NCI-H1436 (cell line): ENCODE results near the gene KLHL14.

Experiments used
- DNase-seq: peaks from one replicate; lab custom pipeline; 2025; lab: John Stamatoyannopoulos, UW

Gene KLHL14

DNA sequence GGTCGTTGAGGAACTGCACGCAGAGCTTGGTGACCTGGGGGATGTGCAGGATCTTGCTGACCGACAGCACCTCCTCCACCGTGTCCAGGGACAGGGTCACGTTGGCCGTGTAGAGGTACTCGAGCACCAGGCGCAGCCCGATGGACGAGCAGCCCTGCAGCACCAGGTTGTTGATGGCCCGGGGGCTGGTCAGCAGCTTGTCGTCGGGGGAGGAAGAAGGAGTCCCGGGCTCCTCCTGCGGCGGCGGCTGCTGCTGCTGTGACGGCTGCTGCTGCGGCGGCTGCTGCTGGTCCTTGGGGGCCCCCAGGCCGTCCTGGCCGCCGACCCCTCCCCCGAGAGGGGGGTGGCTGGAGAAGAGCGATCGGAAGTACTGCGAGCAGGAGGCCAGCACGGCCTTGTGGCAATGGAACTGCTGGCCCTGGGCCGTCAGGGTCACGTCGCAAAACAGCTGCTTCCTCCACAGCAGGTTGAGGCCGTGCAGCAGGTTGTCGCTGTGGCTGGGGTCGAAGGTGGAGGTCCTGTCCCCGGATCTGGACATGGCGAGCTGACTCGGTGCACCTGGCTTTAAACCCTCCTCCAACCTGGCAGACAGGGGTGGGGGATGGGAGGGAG is 2.7 kb downstream of the KLHL14 start:
- DNase-seq: no peak

DNA sequence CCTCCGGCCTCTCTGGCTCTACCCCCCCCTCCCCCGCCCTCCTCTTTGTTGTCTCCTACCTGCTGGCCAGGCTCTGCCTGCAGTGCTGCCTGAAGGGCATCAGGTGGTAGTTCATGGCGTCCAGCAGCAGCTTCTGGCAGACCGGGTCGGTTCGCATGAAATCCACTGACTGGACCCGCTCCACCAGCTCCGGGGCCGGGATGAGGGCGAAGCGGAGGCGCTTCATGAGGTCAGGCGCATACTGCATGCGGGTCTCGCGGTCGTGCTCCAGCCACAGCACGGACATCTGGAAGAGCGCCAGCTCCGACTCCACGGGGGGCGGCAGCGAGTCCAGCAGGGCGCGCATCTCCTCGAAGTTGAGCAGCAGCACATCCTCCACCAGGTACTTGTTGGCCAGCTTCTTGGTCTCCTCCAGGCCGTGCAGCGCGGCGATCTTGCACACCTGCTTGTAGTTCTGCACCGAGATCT is 3.2 kb downstream of the KLHL14 start:
- DNase-seq: no peak

DNA sequence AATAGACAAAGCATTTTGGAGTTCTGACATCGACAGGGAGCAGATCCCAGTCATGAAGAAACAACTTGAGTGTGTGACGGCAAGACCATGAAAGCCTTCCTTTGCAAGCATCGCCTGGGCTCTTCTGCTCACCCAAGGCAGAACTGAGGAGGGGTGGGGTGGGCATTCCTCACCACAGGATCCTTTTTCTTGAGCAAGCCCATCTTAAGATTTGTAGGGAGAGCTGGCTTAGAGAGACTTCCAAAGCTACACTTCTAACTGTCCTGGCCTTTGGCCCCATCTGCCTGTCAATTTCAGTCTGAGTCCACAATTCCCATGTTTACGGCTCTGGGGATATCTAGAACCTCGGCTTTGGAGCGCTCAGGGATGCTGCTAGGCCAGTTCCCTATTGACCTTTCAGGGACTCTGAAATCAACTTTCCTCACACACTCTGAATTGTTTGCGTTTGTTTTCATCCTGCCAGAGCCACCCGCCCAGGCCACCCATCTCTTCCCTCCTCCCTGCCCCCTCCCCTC is 3.7 kb downstream of the KLHL14 start:
- no peak for DNase-seq

DNA sequence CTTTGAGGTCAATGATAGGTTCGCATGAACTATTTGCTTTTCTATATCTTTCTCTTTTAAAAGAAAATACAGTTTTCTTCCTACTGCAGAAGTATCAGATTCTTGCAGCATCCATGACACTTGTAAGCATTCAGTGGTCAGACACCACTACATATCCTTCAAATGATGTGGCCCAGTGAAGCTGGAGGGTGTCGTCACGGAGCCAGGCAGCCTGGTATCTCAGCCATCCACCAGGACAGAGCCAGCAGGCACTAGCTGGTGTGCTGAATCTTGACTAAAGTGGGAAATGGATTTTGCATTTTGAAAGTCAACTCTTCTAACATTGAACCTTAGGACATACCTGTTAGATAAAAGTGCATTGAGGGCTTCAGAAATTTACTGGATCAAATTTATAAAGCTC is 5.4 kb downstream of the KLHL14 start:
- DNase-seq: no peak

DNA sequence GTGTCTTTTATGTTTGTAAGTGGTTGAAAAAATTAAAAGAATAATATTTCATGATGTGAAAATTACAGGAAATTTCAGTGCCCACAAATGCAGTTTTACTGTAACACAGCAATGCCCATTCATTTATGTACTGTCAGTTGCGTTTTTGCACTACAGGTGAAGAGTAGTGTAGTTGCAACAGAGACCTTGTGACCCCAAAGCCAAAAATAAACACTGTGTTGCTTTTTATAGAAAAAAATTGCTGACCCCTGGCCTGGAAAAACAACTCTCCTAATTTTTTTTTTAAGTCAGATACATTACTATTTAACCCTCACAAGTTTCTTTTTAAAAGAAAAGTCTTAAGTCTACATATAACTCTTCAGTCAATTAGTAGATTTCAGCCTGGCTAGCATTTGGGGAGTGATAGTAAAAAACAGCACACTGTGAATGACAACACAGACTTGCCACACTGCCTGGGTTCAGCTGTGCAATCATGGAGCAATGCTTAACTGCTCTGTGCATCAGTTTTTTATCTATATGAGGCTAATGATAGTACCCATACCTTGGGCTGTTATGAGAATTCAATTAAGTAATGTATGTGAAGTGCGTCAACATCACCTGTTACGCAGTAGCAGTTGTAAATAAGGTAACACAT is 8.1 kb downstream of the KLHL14 start:
- DNase-seq: no peak

DNA sequence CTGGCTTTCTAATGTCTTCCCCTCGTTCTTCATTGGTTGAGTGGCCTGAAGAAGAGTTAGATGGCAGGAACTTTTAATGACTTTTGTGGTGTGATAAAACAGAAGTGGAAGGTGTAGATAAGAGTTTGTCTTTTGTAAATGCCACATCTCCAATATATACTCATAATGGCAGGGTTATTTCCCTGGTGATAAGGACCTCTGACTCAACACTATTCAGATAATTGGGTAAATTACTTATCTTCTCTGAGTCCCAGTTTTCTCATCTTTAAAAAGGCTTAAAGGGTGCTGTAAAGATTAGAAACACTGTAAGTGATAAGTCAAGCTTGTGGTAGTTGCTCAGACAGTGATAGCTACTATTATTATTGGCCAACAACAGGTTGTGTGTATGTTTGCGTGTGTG is 9.5 kb downstream of the KLHL14 start:
- DNase-seq: no peak

DNA sequence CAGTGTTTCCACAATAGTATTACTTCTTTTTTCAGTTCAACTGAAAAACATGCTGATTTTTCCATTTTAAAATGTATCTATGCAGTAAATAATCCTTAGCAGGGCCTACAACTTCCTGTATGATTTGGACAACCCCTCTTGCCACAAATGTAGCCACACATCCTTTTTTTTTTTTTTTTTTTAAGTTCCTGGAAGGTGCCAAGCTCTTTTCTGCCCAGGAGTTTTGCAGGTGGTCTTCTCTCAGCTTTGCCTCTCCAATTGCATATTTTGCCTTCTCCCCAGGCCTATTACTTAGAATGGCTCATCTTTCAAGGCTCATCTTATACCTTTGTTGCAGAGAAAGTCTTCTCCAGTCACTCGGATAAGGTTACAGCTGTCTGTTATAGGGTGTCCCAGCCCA is 11.6 kb downstream of the KLHL14 start:
- DNase-seq: no peak

DNA sequence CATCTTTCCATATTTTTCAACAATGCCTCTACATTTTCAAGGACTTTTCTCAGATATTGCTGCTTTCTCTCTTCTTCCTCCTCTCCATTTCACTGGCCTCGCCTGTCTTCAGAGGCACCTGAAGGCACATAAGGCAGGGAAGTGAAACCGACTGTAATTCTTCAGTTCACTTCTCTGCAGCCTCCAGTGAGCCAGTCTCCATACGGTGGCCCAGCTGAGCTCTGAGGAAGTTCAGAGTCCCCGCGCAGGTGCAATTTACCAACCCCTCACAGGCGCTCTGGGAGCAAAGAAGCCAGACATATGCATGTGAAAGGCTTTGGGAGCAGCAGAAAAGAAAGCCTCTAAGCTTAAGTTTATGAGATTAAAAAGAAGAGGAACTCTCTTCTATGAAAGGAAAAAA is 12.4 kb downstream of the KLHL14 start:
- DNase-seq: no peak

DNA sequence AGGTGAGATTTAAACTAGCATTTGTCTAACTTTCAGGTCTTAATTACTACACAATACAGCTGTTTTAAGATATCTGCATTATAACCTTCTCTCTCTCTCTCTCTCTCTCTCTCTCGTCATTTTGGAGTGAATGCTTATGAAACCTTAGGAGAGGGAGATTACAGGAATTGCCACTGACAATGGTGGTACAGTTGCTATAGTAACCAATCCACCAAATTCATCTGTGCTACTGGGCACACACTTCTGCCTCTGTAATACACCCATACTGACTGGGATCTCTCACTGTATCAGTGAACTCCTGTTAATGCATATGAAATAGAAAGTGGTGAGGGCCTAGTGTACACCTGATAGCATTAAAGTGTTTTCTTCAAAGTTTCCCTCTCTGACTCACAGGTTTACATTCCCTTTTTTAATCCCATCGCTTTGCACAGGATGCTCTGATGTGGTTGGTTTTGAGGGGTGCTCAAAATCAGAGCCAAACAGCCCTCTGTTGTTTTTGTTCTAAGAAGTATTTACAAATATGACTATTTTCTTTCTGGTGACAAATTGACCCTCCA is 13.1 kb downstream of the KLHL14 start:
- no peak for DNase-seq

DNA sequence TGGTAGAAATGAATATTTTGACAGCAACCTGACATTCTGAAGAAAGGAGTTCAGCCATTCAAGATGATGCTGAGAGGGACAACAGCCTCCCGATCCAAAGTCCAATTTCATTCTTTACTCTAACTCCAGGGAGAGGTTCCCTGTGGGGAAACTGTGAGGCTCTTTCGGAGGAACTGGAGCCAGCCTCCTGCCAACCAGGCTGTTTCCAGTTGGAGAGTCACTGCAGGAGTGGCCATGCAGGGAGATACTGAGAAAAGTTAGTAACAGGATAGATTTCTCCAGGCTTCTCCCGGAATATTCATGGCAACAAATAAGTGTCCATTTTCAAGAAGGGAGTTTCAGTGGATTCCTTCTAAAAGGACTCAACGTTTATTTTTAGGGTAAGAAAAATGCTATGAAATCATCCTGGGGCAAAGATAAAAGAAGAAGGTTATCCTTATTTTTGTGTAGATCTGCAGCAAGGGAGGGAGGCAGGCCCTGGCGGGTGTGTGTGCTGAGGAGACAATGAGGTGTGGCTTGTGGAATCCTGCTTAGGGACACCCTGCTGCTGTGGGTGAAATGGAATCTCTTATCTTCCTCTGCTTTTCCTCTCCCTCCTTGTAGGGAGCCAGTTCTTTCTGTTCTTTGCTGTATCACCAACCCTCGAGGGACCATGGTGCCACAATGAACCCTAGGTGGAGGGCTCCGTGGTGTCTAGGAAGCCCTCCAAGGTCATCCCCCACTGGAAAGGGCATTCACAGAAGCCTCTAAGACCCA is 18.1 kb downstream of the KLHL14 start:
- DNase-seq: no peak

DNA sequence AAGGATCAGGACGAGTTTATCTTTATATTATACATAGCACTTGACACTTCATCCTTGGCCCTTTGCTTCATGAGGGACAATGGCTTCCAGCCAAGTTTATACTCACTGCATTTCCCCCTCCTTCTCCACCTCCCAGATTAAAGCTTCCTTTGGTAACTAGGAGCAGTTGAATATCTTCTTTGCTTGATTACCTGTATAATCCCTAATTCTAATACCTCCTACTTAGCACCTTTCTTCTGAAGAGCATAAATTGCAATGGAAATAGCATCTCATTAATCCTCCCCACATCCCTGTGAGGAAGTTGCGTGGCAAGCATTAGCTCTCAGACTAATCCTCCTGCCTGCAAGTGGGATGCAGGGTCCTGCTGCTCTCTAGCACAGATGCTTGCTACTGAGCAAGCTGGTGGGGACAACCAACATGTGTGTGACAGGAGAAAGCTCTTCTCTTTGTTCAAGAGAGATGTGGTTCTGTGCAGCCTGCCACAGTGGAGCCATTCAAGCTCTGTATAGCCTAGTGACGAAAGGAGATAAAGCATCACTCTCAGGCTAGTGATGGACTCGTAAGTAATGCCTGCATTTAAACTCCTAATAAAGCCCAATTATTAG is 19.1 kb downstream of the KLHL14 start:
- no peak for DNase-seq

DNA sequence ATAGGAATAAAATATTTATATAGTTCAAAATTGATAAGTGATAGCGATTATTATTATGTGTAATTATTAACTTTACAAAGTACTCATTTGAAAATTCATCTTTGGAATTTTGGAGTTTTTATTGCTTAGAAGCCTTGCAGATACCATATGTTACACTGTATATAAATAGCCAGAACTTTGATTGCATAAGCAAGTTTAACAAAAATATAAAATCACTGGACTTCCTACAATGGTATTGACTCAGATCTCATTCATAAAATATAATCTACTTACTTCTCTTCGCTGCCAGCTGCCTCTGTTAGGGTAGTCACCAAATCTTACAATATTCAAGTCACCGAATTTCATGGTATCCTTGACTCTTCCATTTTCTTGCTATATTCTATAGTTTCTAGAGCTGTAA is 22.5 kb downstream of the KLHL14 start:
- DNase-seq: no peak

DNA sequence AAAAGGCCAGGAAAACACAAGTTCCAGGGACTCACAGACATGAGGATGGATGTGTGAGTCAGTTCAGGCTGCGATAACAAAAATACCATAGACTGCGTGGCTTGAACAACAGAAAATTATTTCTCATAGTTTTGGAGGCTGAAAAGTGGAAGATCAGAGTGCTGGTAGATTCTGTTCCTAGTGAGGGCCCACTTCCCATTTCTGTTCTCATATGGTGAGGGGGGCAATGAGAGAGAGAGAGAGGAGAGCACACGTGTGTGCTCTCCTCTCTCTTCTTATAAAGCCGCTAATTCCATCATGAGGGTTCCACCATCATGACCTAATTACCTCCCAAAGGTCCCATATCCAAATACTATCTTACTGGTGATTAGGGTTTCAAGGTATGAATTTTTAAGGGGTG is 23.0 kb downstream of the KLHL14 start:
- DNase-seq: no peak

DNA sequence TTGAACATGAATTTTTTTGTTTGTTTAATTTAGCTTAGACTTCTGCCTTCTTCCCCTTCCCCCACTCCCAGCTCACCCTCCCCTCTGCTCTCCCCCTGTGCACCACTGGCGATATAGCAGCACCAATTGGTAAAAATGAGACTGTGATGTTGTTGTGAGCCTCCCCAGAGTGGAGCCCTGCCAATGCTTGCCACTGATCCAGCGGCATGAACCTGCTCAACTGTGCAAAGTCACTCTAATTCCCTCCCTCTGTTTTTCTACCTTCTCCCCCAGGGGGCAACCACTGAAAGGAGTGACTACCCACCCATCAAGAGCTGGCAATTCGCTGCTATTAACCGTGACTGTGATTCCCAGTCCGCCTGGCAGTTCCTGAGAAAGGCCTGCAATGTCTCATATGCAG is 30.2 kb downstream of the KLHL14 start:
- DNase-seq: no peak

DNA sequence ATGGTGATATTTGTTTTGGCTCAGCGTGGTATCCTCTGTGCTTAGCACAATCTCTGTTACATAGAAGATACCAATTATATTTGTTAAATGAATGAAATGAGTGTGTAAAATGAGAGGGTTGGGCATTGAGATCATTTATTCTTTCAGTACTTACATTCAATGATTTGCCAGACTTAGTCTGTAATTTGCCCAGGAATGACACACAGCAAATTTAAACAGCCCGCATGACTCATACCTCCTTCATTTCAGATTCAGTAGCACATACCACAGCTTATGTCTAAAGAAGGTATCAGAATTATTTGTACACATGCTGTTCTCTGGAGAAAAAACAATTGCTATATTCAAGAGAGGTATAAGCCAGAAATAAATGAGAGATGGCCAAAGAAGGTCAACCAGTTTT is 37.0 kb downstream of the KLHL14 start:
- peak; percentile 27 for DNase-seq

DNA sequence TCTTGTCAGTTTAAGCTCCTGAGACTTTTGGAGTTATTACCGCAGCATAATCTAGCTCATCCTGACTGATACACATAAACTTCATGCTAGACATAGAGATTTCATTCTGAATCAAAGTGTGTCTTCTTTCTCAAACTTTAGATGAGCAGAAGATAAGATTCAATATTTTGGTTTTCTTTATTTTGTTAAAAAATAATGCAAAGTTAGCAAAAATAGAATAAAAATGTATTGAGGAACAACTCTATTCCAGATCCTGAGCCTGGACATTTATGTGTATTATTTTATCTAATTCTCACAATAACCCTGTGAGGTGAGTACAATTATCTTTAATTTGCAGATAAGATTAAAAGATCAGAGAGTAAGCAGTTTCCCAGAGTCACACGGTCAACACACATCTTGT is 38.4 kb downstream of the KLHL14 start:
- no peak for DNase-seq

DNA sequence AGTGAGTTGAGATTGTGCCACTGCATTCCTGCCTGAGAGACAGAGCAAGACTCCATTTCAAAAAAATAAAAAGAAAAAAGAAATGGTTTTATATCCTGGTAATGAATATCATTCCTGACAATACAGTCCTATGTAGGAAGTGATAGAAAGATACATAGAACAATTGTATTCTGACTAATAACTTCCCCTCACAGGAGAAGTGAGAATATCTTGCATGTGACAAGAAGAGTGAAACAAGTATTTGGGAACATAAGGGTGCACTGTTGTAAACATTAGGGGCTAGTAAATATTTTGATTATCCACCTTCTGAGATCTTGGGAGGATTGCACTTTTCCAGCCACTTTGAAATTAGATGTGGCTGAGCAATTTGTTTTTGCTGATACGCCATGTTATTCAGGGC is 40.7 kb downstream of the KLHL14 start:
- no peak for DNase-seq

DNA sequence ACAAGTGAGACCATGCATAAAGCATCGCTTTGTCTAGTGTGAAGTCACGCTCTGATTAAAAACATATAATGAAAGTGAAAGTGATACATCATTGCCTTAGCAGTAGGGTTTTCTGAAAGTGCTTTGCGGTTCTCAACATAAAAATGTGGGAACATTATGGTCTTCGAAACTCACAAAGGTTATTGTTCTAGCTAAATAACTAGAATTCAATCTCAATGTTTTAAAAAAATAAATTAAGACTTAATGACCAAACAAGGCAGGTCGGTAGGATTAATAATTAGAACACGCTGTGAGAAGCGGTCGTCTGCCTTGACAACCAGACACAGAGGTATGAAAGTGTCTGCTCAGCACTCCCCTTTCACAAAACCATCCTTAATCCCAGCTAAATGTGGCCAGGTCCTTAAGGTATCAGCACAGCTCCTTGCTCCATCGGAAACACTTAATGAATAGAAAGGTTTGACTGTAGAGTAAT is 42.2 kb downstream of the KLHL14 start:
- DNase-seq: no peak

DNA sequence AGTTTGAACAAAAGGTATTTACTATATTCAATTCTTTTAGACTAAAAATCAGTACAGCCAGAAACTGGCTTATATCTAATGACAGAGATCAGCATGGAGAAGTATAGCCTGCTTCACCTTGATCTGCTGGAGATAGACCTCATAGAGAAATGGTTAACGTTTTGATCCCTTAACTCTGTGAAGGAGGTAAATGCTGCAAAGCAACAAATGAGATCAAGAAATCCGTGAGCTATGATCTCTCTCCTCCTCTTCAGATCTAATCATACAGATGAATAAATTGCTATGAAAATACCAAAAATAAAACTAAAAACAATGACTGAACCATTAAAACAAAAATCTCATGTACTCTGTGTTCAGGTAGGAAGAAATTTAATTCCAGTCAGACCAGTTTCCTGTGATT is 42.8 kb downstream of the KLHL14 start:
- no peak for DNase-seq

DNA sequence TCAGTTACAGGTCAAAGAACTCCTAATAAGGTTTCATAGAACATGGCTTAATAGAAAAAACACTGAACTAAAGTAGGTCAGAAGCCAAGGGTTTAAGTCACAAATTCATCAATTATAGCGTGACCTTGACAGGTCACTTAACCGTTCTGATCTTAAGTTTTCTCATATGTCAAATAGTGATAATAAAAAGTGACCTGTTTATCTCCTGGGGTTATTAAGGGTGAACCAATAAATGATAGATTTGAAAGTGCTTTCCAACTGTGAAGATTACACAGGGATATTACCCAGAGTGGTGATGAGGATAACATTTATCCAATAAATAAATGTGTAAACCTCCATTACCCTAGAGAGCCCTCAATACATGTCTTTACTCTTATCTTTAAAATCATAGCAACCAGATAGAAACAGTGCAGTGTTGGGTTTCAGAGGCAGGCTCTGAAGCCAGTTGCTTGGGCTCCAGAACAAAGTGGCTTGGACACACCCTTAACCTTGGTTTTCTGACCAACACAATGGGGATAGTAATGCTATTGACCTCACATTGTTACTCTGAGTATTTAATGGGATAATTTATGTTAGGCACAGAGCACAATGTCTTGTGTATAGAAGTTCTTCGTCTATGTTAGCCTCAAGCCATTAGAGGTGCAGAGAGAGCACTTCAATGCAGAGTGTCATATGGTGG is 48.6 kb downstream of the KLHL14 start:
- peak; percentile 31 for DNase-seq

DNA sequence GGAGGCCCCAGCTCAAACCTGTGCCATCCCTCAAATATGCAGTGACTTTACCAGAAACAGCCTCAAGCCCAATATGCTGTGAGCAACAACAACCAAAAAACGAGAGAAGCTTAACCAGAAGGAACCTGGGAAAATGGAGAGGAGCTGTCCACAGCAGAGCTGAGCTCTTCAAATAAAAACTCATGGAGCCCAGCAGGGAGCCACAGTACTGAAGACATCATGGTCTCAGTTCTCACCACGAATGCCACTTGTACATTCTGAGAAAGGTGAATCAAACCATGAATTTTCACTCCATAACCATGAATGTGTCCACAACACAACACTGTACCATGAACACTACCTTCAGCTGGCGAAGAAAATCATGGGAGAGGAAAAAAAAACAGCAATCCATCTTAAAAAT is 50.5 kb downstream of the KLHL14 start:
- no peak for DNase-seq

DNA sequence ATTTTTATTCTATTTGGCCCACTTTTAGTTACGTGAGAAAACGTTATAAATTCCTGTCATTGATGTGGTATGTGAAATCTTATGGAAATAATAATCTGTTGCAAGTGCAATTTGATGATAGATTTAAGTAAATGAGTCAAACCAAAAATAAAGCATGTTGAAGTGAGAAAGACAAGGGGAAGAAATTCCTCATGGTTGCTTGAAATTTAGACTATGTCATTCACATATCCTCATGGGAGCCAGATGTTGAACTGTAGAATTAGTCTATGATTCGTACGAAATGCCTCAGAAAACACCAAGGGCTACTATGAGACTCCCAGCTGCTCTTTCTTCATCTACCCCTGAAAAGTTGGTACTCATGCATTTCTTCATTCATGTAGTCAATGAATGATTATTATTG is 55.7 kb downstream of the KLHL14 start:
- DNase-seq: no peak
